HG03439 (cell line): ENCODE data around the gene PLP1.

Experiments used
- ATAC-seq: cut with Tn5 transposase; IDR thresholded peaks from one replicate; pipeline ENCODE4 v1.9.1; 2021; ENCODE audit warnings: mild to moderate bottlenecking, moderate library complexity; ENCODE audit not compliant: unreplicated experiment

Gene PLP1

DNA sequence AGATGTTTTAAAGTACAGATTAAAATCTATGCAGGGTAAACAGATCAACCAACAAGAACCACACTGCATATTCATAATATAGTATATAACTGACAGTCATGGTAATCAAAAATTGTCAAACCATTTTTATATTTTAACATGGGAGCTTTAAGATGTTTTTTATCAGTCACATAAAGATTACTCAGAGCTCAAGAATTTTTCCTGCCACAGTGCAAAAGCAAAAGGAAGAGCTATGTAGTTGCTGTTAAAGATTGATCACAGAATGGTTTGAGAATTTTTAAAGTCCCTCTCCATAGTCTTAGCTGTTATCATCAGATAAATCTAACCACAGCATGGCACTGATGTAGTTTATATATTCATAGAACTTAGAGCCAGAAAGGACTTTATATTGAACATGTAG is 47.0 kb downstream of the PLP1 start:
- ATAC-seq: no peak

DNA sequence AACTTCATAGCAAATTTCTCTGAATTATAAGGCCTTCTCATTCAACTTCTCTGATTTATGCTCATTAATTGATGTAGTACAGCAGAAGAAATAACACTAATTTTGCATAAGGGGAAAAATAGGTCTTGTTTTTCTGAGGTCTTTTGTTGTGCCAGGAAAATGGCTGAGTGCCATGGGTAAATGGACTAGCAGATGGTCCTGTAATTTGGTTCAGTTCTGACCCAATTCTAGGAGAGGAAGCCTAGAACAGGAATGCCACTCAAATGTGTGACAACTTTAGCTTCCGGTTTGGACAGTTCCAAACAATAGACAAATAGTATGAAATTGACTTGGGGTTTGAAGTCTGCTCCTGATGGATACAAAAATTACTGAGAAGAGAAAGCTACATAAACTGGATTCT is 49.2 kb downstream of the PLP1 start:
- no peak for ATAC-seq

DNA sequence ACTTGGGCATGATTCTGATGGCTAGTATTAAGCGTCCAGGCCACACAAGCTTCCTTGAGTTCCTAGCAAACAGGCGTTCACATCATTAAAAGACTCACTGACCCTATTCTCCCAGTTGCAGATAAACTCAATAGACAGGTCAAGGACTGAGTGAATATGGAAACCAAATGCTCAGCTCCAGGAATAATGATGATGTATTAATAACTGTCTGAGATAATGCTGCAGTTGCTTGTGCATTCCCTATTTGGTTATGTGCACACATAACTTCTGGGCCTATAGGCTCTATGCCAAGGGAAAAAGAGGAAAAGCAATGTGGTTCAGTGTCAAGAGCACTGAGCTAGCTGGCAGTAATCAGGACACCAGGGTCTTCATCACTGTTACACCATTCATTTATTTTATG is 51.9 kb downstream of the PLP1 start:
- ATAC-seq: no peak

DNA sequence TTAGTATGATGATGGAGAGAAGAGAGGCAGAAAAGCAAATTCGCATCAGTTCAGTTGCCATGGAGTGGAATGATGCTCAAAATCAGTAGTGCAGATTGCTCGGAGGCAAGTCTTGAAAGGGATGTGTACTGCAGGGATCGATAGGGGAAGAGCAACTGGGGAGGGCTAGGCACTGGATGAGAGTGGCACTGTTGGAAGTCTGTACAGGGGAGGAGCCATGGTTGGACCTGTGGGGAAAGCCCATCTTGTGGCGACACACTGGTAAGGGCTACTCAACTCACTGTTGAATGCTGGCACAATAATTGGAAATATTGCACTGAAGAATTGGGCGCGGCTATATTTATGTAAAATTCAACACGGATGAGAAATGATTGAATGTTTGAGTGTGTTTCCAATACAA is 54.2 kb downstream of the PLP1 start:
- ATAC-seq: no peak

DNA sequence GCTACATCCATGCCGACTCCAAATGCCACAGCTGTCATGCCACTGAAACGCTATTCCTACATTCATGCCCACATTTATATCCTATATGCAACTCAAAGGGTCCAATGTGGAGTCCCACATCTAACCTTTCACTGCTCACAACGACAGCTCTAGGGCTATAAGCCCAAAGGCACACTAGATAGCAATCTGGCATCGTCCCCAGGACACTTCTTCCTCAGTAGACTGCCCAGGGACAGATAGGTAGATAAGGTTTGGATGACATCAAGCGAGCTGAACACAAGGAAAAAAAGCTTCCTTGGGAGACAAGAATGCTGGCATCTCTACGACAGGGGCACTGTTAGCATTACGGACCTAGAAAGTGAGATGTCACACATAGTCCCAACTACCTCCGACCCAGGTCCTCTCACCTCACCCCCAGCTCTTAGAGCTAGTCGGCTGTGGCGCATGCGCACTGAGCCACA is 54.7 kb downstream of the PLP1 start:
- ATAC-seq: peak; percentile 11

- ATAC-seq: peak; percentile 92
These were observed 55.3 kb downstream of the PLP1 start, which contains the start of gene RAB9B for GRCh38 chrX:103831803-103832544. Gene RAB9B, minus strand, starts transcription at chrX:103832257. Its CDS starts 6,473 bp downstream, at chrX:103825784.

DNA sequence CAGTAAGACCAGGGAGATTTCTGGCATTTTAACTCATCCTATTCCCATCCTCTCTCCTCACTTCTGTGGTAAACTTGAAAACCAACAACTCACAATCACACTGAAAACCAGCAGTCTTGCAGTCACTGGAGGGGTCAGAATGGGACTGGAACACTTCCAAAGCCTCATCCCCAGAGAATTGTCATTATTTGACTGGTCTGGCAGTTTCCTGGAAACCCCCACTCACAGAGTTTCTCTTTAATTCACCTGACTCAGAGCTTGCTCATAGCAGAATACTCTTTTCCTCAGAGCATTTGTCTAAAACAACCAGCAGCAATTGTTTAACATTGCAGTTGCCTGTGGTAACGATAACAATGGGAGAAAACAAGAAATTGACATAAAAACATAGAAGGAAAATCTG is 62.8 kb downstream of the PLP1 start:
- no peak for ATAC-seq
